Endodermal cell (in vitro differentiated cells): Measurements from ENCODE around the gene SPRYD4. TPM values are rescaled to one million over a fixed set of nuclear protein-coding genes. Genes with fewer than 3 reads are reported as not detected.

Source experiments
- DNase-seq: peaks from one replicate; pipeline ENCODE4 v3.0.0-alpha.2; 2017
- H3K27ac ChIP-seq: 2 replicates; pipeline ENCODE4 v1.5.1; 2013; ENCODE audit warnings: mild to moderate bottlenecking, low read depth, low read length, moderate library complexity
- H3K27me3 ChIP-seq: 2 replicates; pipeline ENCODE4 v1.6.1; 2013; ENCODE audit warnings: mild to moderate bottlenecking, low read length, moderate library complexity; ENCODE audit not compliant: insufficient read depth, control insufficient read depth, poor library complexity, severe bottlenecking
- H3K36me3 ChIP-seq: 2 replicates; pipeline ENCODE4 v1.7.0; 2013; ENCODE audit warnings: mild to moderate bottlenecking, low read length, moderate library complexity; ENCODE audit not compliant: control insufficient read depth, insufficient read depth
- H3K4me1 ChIP-seq: one replicate; pipeline ENCODE4 v1.7.0; 2013; ENCODE audit warnings: low read length; ENCODE audit not compliant: control insufficient read depth, insufficient read depth
- H3K4me3 ChIP-seq: 2 replicates; pipeline ENCODE4 v1.5.1; 2013; ENCODE audit warnings: mild to moderate bottlenecking, low read length, moderate library complexity
- H3K9ac ChIP-seq: 2 replicates; pipeline ENCODE4 v1.6.1; 2013; ENCODE audit warnings: mild to moderate bottlenecking, low read length, moderate library complexity; ENCODE audit not compliant: poor library complexity, severe bottlenecking; ENCODE audit errors: extremely low read depth
- H3K9me3 ChIP-seq: 2 replicates; pipeline ENCODE4 v1.6.1; 2013; ENCODE audit warnings: mild to moderate bottlenecking, low read length, moderate library complexity; ENCODE audit not compliant: control insufficient read depth
- H3K27ac Mint-ChIP-seq: 2 replicates; pipeline ENCODE4 v1.8.0; 2020; ENCODE audit warnings: mixed read lengths
- H3K27me3 Mint-ChIP-seq: 2 replicates; pipeline ENCODE4 v1.8.0; 2021; ENCODE audit warnings: mild to moderate bottlenecking, mixed read lengths; ENCODE audit not compliant: insufficient read depth
- H3K36me3 Mint-ChIP-seq: 2 replicates; pipeline ENCODE4 v1.8.0; 2020; ENCODE audit warnings: low read depth, mixed read lengths
- H3K4me1 Mint-ChIP-seq: 2 replicates; pipeline ENCODE4 v1.8.0; 2020; ENCODE audit warnings: mixed read lengths
- H3K4me3 Mint-ChIP-seq: 2 replicates; pipeline ENCODE4 v1.8.0; 2020; ENCODE audit warnings: mild to moderate bottlenecking, moderate library complexity, mixed read lengths
- H3K9me3 Mint-ChIP-seq: 2 replicates; pipeline ENCODE4 v1.8.0; 2020; ENCODE audit warnings: mild to moderate bottlenecking, mixed read lengths
- CTCF ChIP-seq: fragments of 200-600 bp; sonication (generic); conservative IDR thresholded peaks from 2 replicates; pipeline ENCODE4 v1.5.0; 2021; ENCODE audit warnings: antibody characterized with exemption, mild to moderate bottlenecking
- WGBS, 2 experiments: methylation state at CpG; one replicate each; pipeline versions ENCODE4 v1.1.5 to v1.1.7; 2013; ENCODE audit warnings: missing lambda C conversion rate in 2 of 2, mixed read lengths in 1 of 2; ENCODE audit not compliant: insufficient coverage in 1 of 2, insufficient read length in 1 of 2; 5-methylcytosine and 5-hydroxymethylcytosine counted together
- total RNA-seq, 2 donors: library from RNA; stranded (reverse); fragmentation: NEBNext Ultra II Directional in 1 of 2; extraction: Animal tissue kit (Norgen Biotek cat#: 25700) in 1 of 2; gene quantifications; 2 replicates in 1 of 2; 3 replicates in 1 of 2; pipeline ENCODE4 v1.2.1, GENCODE V29; 2021

SPRYD4 gene
- total RNA-seq, 2 donors from 2014 or later = 2.9 to 3.8 TPM

GRCh38 chr12:56521209-56521589 lies 52.8 kb downstream of the SPRYD4 start:
- no peak for TF ChIP-seq CTCF
- H3K27ac ChIP-seq = no peak overlapping the region
- H3K36me3 ChIP-seq = no peaks in the 10 kb centered on the region
- Mint-ChIP-seq H3K4me1 (peaks cover 21% of the 10 kb centered on the region), H3K27me3 (no peaks in the 10 kb centered on the region), H3K36me3 (no peaks in the 10 kb centered on the region), H3K9me3 (no peaks in the 10 kb centered on the region), H3K27ac (peak overlapping the region; percentile 97), H3K4me3 (peak overlapping the region; percentile 77)
- no peaks in the 10 kb centered on the region for H3K9me3 ChIP-seq
- no peaks in the 10 kb centered on the region for H3K4me1 ChIP-seq
- H3K27me3 ChIP-seq = no peaks in the 10 kb centered on the region
- WGBS, 2 experiments = 91 to 93% methylated on average over 6 to 8 of the region's 8 CpGs
- no peak for DNase-seq
- H3K9ac ChIP-seq = no peak overlapping the region
- H3K4me3 ChIP-seq = peak overlapping the region; percentile 91

- H3K27me3 Mint-ChIP-seq = no peaks in the 10 kb centered on the region
- no peaks in the 10 kb centered on the region for H3K9me3 Mint-ChIP-seq
- H3K36me3 Mint-ChIP-seq = no peaks in the 10 kb centered on the region
- Histone ChIP-seq H3K4me1 (no peaks in the 10 kb centered on the region), H3K36me3 (no peaks in the 10 kb centered on the region), H3K27ac (no peak within 1 kb of the TSS), H3K4me3 (peak within 1 kb of the TSS; percentile 91), H3K9ac (peak within 1 kb of the TSS; percentile 79), H3K9me3 (no peaks in the 10 kb centered on the region), H3K27me3 (no peaks in the 10 kb centered on the region)
- 0 to 1% methylated on average over 6 to 15 of the region's 15 CpGs for WGBS, 2 experiments
- no peak for TF ChIP-seq CTCF
- peak within 1 kb of the TSS; percentile 97 for H3K27ac Mint-ChIP-seq
- DNase-seq = peak; percentile 93
- H3K4me3 Mint-ChIP-seq = peak within 1 kb of the TSS; percentile 77
- peaks cover 26% of the 10 kb centered on the region for H3K4me1 Mint-ChIP-seq
Observed at GRCh38 chr12:56521590-56522371, 53.4 kb downstream of the SPRYD4 start, which contains the start of gene RBMS2. Gene RBMS2, plus strand, starts transcription at chr12:56521820. Its CDS starts 204 bp downstream, at chr12:56522024.

GRCh38 chr12:56522411-56523193 lies 54.2 kb downstream of the SPRYD4 start:
- Mint-ChIP-seq H3K4me1 (peaks cover 31% of the 10 kb centered on the region), H3K4me3 (peak overlapping the region; percentile 77), H3K9me3 (no peaks in the 10 kb centered on the region), H3K27me3 (no peaks in the 10 kb centered on the region), H3K27ac (peak overlapping the region; percentile 97), H3K36me3 (no peaks in the 10 kb centered on the region)
- Histone ChIP-seq H3K9ac (peak overlapping the region; percentile 79), H3K27me3 (no peaks in the 10 kb centered on the region), H3K4me3 (peak overlapping the region; percentile 91), H3K36me3 (no peaks in the 10 kb centered on the region), H3K27ac (no peak overlapping the region), H3K9me3 (no peaks in the 10 kb centered on the region), H3K4me1 (no peaks in the 10 kb centered on the region)
- WGBS, 2 experiments = 18 to 28% methylated on average over 4 of the region's 4 CpGs
- no peak for TF ChIP-seq CTCF
- DNase-seq = peak; percentile 70
